SK-N-SH treated with all-trans-retinoic acid at 6 μM for 48 hours (cell line): ENCODE measurements around the gene MBTPS2.
A peak's percentile ranks its signal among the peaks of the same experiment; 100 is the strongest.

ENCODE experiments used
- ATAC-seq: fragments of 200-7000 bp; cut with Tn5 transposase; 3 replicates; pipeline ENCODE4 v1.9.1; 2020; ENCODE audit warnings: mild to moderate bottlenecking, moderate library complexity
- ARNTL ChIP-seq: fragments of 450-650 bp; formaldehyde crosslinking; IDR thresholded peaks from 2 replicates; pipeline ENCODE4 v1.5.0; 2020; ENCODE audit warnings: low read depth, mild to moderate bottlenecking, moderate library complexity, borderline replicate concordance
- BACH2 ChIP-seq: fragments of 250-450 bp; sonication (Bioruptor Pico); IDR thresholded peaks from 2 replicates; pipeline ENCODE4 v1.9.0; 2021; ENCODE audit warnings: mild to moderate bottlenecking, borderline replicate concordance
- CREB5 ChIP-seq: fragments of 250-450 bp; sonication (Bioruptor Pico); IDR thresholded peaks from 2 replicates; pipeline ENCODE4 v1.5.1; 2020; ENCODE audit warnings: low read depth, mild to moderate bottlenecking, moderate library complexity
- CSRNP3 ChIP-seq: fragments of 250-450 bp; sonication (Bioruptor Pico); IDR thresholded peaks from 2 replicates; pipeline ENCODE4 v1.5.1; 2021; ENCODE audit warnings: mild to moderate bottlenecking, moderate library complexity
- GLIS3 ChIP-seq: fragments of 250-450 bp; sonication (Bioruptor Pico); IDR thresholded peaks from 2 replicates; pipeline ENCODE4 v1.5.0; 2020; ENCODE audit warnings: mild to moderate bottlenecking, moderate library complexity
- ISL1 ChIP-seq: fragments of 250-450 bp; sonication (Bioruptor Pico); IDR thresholded peaks from 2 replicates; pipeline ENCODE4 v2.1.2; 2022; ENCODE audit warnings: mild to moderate bottlenecking, moderate library complexity
- OSR1 ChIP-seq: fragments of 250-450 bp; sonication (Bioruptor Pico); IDR thresholded peaks from 2 replicates; pipeline ENCODE4 v1.8.0; 2022; ENCODE audit warnings: moderate library complexity, mild to moderate bottlenecking, inconsistent platforms
- PATZ1 ChIP-seq: fragments of 250-450 bp; sonication (Bioruptor Pico); IDR thresholded peaks from 2 replicates; pipeline ENCODE4 v1.8.0; 2020; ENCODE audit warnings: mild to moderate bottlenecking, moderate library complexity, borderline replicate concordance
- POU6F1 ChIP-seq: fragments of 250-450 bp; sonication (Bioruptor Pico); IDR thresholded peaks from 2 replicates; pipeline ENCODE4 v1.8.0; 2021; ENCODE audit warnings: low read depth, mild to moderate bottlenecking, moderate library complexity, borderline replicate concordance
- PPARA ChIP-seq: fragments of 250-450 bp; sonication (Bioruptor Pico); IDR thresholded peaks from 2 replicates; pipeline ENCODE4 v1.5.0; 2020; ENCODE audit warnings: mild to moderate bottlenecking, borderline replicate concordance
- RARB ChIP-seq: fragments of 250-450 bp; sonication (Bioruptor Pico); IDR thresholded peaks from 2 replicates; pipeline ENCODE4 v1.8.0; 2021; ENCODE audit warnings: mild to moderate bottlenecking, moderate library complexity
- SNAI2 ChIP-seq: fragments of 250-450 bp; sonication (Bioruptor Pico); IDR thresholded peaks from 2 replicates; pipeline ENCODE4 v1.5.0; 2020; ENCODE audit warnings: mild to moderate bottlenecking, moderate library complexity
- TCF4 ChIP-seq: fragments of 250-450 bp; sonication (Bioruptor Pico); IDR thresholded peaks from 2 replicates; pipeline ENCODE4 v1.8.0; 2021; ENCODE audit warnings: mild to moderate bottlenecking, moderate library complexity, borderline replicate concordance
- TSHZ2 ChIP-seq: fragments of 250-450 bp; sonication (Bioruptor Pico); IDR thresholded peaks from 2 replicates; pipeline ENCODE4 v1.5.0; 2020; ENCODE audit warnings: mild to moderate bottlenecking, moderate library complexity
- ZC3H10 ChIP-seq: fragments of 250-450 bp; sonication (Bioruptor Pico); IDR thresholded peaks from 2 replicates; pipeline ENCODE4 v1.5.1; 2021; ENCODE audit warnings: mild to moderate bottlenecking, moderate library complexity
- ZFP3 ChIP-seq: fragments of 250-450 bp; sonication (Bioruptor Pico); IDR thresholded peaks from 2 replicates; pipeline ENCODE4 v1.5.0; 2020; ENCODE audit warnings: mild to moderate bottlenecking, moderate library complexity
- ZFP30 ChIP-seq: fragments of 450-650 bp; formaldehyde crosslinking; IDR thresholded peaks from 2 replicates; pipeline ENCODE4 v1.5.0; 2022; ENCODE audit warnings: mild to moderate bottlenecking, moderate library complexity
- ZNF70 ChIP-seq: fragments of 450-650 bp; formaldehyde crosslinking; IDR thresholded peaks from 2 replicates; pipeline ENCODE4 v1.5.0; 2020; ENCODE audit warnings: mild to moderate bottlenecking, moderate library complexity
- ZNF8 ChIP-seq: fragments of 450-650 bp; formaldehyde crosslinking; IDR thresholded peaks from 2 replicates; pipeline ENCODE4 v1.5.0; 2020; ENCODE audit warnings: mild to moderate bottlenecking, moderate library complexity

MBTPS2 gene

GRCh38 chrX:21839334-21840192 lies at the start of gene MBTPS2:
Gene MBTPS2, plus strand, starts transcription at chrX:21839617. Its CDS starts 118 bp downstream, at chrX:21839735.
- no peak; the same call in 1 of the 2 replicates for TF ChIP-seq ZNF8
- TF ChIP-seq POU6F1 (CRISPR knock-in tag), result 0 out of 2 replicates have a peak, but pooled peaks have one; percentile 60
- peak; percentile 94 for ATAC-seq

- no peak for TF ChIP-seq ZC3H10 (CRISPR knock-in tag)
- 0 out of 2 replicates have a peak, but pooled peaks have one; percentile 33 for TF ChIP-seq ISL1 (CRISPR knock-in tag)
- peak; percentile 68; the same call in 2 of the 3 replicates for ATAC-seq
These were observed 40.7 kb upstream of the MBTPS2 start for GRCh38 chrX:21798677-21799219.

- no peak for ATAC-seq
- TF ChIP-seq ZNF70 (CRISPR knock-in tag) (no peak), OSR1 (CRISPR knock-in tag) (no peak), POU6F1 (CRISPR knock-in tag) (no peak), ZFP3 (CRISPR knock-in tag) (no peak), ZC3H10 (CRISPR knock-in tag) (no peak), TSHZ2 (no peak), TCF4 (no peak)
These were observed 39.6 kb upstream of the MBTPS2 start for GRCh38 chrX:21799767-21800166.

GRCh38 chrX:21800344-21800770 lies 39.1 kb upstream of the MBTPS2 start:
- no peak for ATAC-seq
- TF ChIP-seq CREB5 (CRISPR knock-in tag) (no peak), ARNTL (CRISPR knock-in tag) (no peak), PPARA (CRISPR knock-in tag) (no peak), CSRNP3 (CRISPR knock-in tag) (no peak), ZFP3 (CRISPR knock-in tag) (no peak), BACH2 (CRISPR knock-in tag) (no peak)

GRCh38 chrX:21802054-21802670 lies 37.3 kb upstream of the MBTPS2 start:
- ATAC-seq, result no peak
- TF ChIP-seq RARB (CRISPR knock-in tag) (no peak), ZC3H10 (CRISPR knock-in tag) (no peak), GLIS3 (CRISPR knock-in tag) (no peak), PPARA (CRISPR knock-in tag) (no peak), PATZ1 (CRISPR knock-in tag) (no peak), TCF4 (no peak), CREB5 (CRISPR knock-in tag) (no peak), ZFP30 (CRISPR knock-in tag) (no peak), ARNTL (CRISPR knock-in tag) (no peak), SNAI2 (no peak)
